Stimulated activated naive CD4-positive, alpha-beta T cell treated with Interleukin-2 at 50 U/mL for 16 hours (primary cell): ENCODE results near the gene MATN3.
"Not testable (repeated sequence)": the region's sequence is repeated elsewhere in the genome, so short reads cannot be mapped to it uniquely, and the experiment has no call there.

Source experiments
- DNase-seq: peaks from one replicate; lab custom pipeline; 2025; lab: John Stamatoyannopoulos, UW

Gene MATN3

DNA sequence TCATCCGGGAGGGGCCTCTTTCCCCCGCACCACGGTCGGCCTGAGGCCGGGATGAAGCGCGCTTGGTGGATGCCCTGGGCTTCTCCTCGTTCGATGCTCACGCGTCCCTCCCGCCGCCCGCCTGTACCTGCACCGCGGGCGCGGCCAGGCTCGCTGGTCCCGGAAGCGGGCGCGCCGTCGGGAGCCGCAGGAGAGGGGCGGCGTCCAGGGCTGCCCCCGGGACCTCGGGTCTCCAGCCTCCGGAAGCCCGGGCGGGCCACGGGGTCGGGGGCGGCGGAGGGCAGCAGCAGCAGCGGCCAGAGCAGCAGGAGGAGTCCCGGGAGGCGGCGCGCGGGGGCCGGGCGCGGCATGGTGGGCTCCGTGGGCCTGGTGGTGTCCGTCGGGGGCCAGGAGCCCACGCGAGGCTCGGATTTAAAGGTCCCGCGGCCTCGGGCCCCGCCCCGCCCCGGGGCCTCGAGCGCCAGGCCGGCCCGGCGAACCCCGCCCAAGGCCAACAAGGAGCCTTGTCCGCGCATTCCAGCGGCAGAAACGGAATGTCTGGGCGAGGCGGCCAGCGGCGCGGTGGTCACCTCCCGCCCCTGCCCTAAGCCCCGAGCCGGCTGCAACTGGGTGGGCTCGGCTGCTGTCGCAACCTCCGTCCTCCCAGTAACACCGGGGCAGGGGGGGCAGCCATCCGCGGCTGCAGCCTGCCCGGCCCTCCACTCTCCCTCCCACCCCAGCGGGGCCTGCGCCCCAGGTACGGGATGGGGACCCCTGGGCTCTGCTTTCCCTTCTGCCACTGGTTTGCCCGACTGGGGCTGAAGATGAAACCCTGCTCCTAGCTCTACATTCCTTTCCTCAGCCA, at the start of gene MATN3:
MATN3 (minus strand) TSS at position 387 of the 844 bp plus-strand sequence; CDS start at position 350, 37 bp downstream.
- no peak for DNase-seq

- DNase-seq = no peak
Observed at GRCh38 chr2:20061940-20062339, 49.5 kb upstream of the MATN3 start.

- DNase-seq = no peak
Observed at GRCh38 chr2:20061476-20061875, 49.0 kb upstream of the MATN3 start.

GRCh38 chr2:20060106-20060505, 47.6 kb upstream of the MATN3 start:
- no peak for DNase-seq

DNA sequence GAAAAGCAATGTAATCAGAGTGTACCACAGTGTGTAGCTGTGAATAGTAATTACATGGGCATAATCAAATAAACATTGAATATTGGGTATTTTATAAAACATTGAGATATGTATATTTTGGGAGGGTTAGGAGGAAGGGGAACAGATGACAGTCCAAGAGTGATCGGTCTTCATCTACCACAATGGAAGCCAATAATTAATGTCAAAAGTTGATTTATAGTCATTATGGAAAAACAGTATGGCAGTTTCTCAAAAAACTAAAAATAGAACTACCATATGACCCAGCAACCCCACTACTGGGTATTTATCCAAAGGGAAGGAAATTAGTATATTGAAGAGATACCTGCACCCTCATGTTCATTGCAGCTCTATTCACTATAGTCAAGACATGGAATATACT, 44.8 kb upstream of the MATN3 start:
- no peak for DNase-seq

DNA sequence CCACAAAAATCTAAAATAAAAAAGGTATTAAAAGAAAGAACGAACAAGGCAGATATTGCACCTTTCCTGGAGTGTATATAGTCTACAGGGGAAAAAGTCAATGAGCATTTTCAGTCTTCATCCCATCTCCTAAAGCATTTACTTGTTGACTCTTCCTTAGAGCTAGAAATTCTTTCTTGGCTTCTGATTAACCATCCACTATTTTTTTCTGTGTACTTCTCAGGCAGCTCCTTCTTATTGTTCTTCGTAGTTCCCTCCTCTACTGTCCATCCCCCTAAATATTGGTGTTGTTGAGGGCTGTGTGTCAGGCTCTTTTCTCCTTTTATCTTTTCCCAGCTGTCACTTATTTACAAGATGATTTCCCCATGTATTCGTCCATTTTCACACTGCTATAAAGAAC, 42.5 kb upstream of the MATN3 start:
- DNase-seq = no peak

- DNase-seq = no peak
Observed at GRCh38 chr2:20054119-20054518, 41.7 kb upstream of the MATN3 start.

DNA sequence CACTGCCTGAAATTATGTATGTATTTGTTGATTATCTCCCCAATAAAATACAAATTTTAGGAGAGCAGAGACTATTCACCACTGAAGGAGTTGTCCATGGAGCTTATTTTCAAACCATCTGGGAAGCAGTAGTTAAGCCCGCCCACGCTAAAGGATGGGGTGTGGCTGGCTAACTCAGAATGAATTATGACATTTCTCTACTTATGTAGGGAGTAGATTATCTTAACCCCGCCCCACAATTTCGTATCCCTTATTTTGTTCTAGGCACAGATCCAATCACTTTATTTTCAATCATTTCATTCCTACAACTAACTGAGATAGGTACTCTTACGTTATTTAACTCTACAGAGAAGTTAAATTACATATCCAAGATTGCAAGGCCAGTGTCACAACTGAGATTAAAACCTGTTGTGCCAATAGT, 40.4 kb upstream of the MATN3 start:
- DNase-seq = no peak

GRCh38 chr2:20052229-20052851, 39.9 kb upstream of the MATN3 start:
- no peak for DNase-seq

DNA sequence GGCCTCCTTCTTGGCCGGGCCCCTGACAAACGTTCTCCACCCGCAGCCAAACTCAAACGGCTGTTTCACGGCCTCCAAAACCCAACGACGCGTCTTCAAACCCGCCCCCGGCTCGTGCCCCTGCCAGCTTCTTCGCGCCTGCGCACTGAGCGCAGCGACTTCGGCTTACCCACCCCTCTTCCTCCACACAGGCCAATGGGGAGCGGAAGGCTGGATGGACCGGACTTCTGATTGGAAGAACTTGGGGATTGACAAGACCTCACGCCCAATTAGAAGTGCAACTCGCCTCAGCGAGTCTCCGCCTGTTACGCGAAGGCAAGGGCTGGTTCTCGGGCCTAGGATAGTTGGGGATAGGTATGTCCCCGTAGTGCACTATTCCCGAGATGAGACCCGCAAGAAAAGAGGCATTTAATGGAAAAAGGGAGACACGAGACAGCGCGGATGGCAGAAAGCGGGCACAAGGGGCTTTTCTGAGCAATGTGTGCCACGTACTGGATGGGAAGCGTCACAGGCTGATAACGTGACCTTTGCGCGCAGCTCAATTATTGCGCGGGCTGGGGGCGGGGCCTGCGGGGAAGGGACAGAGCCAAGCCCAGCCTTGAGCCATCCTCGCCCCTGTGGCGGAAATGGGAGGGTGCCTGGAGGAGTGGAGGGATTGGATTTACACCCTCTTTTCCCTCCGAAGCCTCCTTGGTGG, 39.2 kb upstream of the MATN3 start, which contains the start of gene LAPTM4A:
LAPTM4A (minus strand) TSS at position 97 of the 697 bp plus-strand sequence. CDS start 108 bp downstream, outside the sequence.
- peak; percentile 98 for DNase-seq

- no peak for DNase-seq
Observed at GRCh38 chr2:20050646-20051531, 38.4 kb upstream of the MATN3 start.

DNA sequence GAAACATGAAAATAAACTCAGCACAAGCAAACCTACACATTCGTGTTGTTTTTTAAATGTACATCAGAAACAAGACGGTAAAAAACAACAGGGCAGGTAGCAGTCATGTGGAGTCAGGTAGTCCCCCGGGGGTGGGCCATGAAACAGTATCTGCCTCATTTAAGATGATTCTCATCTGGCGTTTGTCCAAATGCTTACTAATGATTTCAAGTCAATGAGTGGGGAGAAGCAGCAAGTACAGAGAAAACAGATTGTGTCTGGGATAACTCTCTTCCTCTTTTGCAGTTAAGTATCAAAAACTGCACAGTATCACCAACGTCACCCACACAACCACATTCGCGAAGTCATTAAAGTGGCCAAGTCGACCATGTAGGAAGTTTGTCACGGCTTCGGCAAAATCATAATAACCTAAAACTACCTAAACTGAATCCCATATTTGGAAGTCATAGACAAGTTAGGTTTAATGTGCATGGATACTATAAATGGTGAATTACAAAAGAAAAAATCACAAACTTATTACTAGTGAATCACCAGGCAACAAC, 37.7 kb upstream of the MATN3 start:
- DNase-seq = peak; percentile 32

DNA sequence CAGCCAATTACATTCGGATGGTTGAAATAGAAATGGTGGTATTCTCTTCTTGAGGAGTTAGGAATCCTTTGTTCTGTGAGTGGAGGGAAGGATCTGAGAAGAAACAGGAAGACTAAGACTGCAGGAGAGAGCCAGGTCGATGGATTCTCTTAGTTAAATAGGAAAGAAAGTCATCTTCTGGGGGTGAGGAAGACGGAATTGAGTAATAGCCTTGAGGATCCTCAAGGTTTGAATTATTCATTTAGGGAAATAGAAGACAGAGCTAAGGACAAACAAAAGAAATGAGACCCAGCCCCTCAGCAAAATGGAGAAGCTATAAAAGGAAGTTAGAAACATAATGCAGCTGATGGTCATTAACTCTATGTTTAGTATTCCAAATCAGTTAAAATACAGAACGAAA, 37.2 kb upstream of the MATN3 start:
- DNase-seq = no peak

GRCh38 chr2:20048488-20049448, 36.3 kb upstream of the MATN3 start:
- DNase-seq = no peak

GRCh38 chr2:20045712-20046292, 33.3 kb upstream of the MATN3 start:
- not testable (repeated sequence) for DNase-seq

DNA sequence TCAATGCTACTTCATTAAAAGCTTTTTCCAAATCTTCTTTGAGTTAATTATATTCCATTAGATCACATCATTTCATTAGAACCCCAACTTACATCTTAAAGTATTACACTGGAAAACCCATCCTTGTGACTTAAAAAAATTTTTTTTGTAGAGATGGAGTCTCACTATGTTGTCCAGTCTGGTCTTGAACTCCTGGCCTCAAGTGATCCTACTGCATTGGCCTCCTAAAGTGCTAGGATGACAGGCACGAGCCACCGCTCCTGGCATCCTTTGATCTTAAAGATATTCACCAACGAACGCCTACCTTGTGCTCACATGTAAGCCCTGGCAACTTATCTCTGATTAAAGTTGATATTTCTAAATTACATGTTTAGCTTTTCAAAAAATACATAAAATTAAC, 32.3 kb upstream of the MATN3 start:
- DNase-seq = no peak

- DNase-seq = no peak
Observed at GRCh38 chr2:20042531-20042930, 30.1 kb upstream of the MATN3 start.

DNA sequence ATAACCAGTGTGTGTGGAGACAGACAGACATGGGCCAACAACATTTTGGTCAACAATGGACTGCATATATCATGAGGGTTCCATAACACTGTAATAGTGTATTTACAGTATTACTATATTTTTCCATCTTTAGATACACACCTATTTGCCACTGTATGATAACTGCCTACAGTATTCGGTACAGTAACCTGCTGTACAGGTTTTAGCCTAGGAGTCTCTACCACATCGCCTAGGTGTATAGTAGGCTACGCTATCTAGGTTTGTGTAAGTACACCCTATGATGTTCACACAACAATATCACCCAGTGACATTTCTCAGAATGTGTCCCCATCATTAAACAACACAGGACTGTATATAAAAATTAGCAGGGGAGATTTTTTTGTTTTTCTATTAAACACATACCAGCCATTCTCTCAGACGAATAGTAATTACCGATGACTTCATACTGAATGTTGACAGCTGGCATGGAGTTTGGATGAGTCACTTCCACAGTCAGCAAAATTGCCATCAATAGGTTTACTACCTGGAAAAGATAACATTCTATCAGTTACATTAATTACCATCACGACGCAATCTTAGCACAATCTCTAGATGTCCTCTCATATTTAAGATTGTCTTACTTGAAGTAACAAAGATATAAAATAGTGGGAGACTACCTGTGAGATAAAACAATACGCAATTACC, 28.2 kb upstream of the MATN3 start:
- no peak for DNase-seq

DNA sequence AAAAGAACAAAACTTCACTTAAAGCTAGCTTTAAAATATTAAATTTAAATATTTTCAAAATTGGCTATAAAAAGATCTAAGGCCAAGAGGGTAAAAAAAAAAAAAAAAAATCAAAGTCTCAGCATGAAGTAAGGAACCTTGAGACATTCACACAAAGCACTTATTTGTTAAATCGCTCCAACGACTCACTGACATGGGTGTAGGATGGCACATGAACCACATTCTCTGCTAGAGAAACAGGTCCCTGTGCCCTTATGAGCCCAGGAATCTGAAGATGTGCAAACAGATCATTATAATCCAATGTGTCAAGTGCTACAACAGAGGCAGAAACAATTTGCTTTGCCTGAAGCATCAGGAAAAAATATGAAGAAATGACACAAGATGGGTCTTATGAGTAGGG, 25.2 kb upstream of the MATN3 start:
- DNase-seq = no peak
